HG03175 (cell line): ENCODE measurements around the gene CRY2.
A peak's percentile ranks its signal among the peaks of the same experiment; 100 is the strongest.

Experiments
- ATAC-seq: cut with Tn5 transposase; IDR thresholded peaks from one replicate; pipeline ENCODE4 v1.9.1; 2021; ENCODE audit warnings: mild to moderate bottlenecking, moderate library complexity; ENCODE audit not compliant: unreplicated experiment

CRY2 gene

GRCh38 chr11:45876401-45876800 is 29.1 kb downstream of the CRY2 start:
- no peak for ATAC-seq

DNA sequence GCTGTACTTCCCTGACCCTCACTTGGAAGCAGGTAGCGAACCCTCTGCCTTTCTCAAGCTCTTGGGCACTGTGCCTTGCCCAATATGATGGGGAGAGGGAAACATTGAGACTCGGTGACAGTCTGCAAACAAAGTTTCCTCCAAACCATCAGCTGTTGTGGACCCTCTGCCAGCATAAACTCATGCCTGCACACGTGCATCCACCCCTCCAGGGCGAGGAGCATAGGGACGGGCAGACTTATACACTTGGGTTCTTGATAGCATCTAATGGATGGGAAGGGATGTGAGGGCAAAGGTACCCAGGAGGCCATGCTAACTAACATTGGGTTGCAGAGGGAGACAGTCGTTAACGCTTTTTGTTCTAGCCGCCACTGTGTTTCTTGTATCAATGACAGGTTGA is 29.9 kb downstream of the CRY2 start:
- ATAC-seq, result no peak

DNA sequence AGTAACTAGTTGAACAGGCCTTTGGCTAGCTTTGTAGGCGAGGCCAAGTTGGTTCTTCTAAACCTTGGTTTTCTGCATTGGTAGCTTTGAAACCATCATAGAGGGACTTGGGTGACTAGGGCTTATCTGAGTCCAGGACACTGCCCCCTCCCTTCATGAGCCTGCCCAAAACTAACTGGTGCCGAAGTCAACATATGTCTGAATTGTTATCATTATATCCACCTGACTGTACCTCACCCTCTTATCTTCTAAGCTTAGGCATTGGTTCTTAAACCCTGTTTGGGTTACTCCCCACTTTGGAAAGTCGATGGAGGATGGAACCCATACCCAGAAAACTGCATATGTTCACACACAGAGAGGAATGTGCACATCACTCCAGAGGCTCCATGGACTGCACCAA is 30.6 kb downstream of the CRY2 start:
- ATAC-seq, result no peak

DNA sequence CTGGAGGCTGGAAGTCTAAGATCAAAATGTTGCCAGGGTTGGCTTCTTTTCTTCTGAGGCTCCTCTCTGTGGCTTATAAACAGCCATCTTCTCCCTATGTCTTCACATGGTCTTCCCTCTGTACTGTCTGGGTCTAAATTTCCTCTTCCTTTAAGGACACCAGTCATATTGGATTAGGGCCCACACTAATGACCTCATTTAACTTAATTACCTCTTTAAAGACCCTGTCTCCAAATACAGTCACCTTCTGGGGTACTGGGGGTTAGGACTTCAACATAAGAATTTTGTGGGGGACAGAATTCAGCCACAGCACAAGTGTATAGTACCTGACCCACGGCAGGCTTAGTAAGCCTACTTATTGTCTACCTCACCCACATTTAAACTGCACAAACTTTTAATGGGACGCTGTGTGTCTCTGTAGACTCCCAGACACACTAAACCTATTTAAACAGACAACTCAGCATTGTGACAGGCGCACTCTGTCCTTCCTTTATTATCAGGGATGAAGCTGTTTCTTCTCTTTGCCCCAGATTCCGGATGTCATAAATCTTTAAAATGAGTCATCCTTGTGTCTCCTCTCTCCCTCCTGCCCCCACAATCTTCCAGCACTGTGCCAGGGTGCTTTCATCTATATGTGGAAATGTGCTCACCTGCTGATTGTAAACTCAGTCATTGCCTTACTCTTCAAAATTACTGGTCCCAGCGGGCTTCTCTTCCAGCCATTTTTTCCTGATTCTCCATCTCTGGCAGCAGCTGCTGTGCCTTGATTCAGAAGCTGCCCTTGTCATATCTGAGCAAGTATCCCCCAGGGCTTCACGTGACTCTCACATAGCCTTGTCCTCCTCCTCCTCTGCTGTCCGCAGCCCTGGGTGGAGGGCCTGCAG is 32.8 kb downstream of the CRY2 start:
- ATAC-seq, result no peak

DNA sequence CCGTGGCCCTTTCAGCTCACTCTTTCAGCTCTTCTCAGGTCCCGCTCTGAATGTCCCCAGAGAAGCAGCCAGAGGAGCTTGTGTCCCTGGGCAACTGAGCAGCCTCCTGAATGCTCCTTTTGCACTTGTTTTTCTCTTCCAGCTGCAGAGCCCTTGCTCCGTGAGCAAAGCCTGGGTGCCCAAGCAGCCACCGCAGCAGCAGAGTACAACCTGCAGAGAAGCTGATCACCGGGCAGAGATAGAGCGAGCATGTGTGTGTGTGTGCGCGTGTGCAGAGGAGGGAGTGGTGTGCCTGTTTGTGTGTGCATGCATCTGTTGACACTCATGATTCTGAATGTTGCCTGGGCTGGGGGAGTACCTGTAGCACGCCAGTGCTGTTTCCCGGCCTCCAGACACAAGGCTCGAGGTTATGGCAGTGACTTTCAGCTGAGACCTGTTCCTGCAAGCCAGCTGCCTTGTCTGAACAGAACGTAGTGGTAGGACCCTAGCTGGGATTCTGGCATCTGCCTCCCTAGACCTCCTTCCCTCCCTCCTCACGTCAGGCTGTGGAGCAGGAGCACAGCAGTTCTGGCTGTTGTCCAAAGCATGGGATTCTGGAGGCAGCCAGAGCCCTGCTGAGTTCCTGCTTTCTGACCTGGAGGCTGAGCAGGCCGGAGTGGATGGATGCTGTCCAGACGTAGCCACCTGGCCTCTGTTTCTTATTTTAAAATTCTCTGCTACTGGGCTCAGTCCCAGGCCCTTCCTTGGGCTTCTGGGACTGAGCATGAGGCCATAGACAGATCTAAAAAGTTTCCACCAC is 33.7 kb downstream of the CRY2 start:
- ATAC-seq, result no peak

DNA sequence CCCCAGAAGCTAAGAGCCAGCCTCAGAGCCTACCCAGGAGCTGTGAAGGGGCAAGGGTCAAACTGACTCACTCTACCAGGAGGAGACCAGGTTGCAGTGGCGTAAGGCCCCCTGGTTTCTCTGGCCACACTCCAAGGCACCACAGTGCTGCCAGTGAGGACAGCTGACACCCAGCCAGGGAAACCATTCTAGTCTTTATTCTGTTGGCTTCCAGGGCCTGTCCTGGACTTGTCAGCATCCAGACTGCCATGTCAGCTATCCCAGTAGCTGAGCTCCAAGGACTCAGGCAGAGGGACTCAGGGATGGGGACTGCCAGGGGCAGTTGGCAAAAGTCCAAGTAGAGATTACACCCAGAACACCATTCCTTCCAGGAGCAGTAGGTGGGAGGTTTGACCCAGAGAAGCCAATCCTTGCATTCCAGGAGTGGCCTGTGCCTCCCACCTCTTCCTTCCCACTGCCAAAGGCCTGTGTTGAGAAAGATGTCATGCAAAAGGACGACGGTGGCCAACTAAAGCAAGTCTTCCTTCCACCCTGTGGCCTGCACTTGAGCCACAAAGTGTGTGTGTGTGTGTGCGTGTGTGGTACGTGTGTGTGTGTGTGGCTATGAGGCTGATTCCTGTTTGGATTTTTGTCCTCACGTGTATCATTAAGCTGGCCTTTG is 34.6 kb downstream of the CRY2 start:
- ATAC-seq, result no peak

DNA sequence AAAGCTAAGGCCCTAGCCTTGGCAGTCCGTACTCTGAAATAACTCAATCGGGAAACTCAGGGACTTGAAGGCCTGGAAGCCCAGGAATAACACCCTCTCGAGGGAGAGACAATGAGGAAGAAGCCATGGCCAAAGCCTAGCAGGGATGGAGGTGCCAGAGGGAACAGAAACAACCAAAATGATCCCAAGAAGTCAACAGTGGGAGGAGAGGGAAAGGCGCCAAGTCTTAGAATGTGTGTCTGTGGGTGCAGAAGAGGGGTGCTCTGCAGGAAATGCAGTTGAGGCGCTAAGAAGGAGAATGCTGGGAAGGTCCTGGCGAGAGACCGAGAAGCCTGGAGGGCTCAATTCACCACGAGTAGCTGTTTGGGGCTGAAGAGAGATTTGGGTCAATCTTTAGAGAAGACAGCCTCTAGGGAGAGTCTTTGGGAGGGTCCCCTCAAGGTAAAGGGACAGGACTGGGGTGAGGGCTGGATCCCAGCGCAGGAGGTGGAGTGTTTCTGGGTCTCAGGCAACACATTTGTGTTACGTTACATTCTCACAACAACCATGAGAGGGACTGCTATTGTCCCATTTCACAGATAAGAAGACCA is 37.4 kb downstream of the CRY2 start:
- ATAC-seq, result no peak

- ATAC-seq, result peak; percentile 70
Measured at GRCh38 chr11:45885274-45885920, 38.1 kb downstream of the CRY2 start, which contains the start of gene MAPK8IP1. TSS of gene MAPK8IP1 (plus strand) at chr11:45885651. CDS start at chr11:45885821, 170 bp downstream.

GRCh38 chr11:45885921-45886721 is 38.8 kb downstream of the CRY2 start:
- ATAC-seq, result no peak

DNA sequence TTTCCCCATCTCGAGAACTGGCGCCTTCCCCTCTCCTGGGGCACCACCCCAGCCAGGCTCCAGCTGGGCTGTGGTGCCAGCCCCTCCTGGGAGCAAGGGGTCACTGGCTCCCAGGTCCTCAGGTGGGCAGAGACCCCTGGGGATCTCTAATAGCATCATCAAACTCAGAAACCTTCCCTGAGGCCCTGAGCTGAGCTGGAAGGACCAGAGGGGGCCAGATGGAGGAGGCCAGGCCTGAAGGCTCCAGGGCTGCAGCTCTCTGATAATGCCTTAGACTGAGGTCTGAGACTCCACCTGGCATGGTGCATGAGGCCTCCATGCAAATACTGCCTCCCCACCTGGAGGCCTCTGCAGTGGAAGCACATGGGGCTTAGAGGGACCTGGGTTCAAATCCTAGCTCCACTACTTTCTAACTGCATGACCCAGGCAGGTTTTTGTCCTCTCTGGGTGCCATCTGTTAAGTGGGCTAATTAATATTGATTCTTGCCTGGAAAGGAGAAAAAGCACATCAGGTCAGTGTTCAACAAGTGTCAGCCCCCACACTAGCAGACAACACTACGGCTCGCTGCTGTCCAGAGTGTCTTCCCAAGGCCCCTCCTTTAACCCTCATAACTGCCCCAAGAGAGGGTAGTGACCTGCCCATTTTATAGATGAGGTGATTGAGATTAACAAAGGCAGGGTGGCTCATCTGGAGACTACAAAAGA is 39.7 kb downstream of the CRY2 start:
- no peak for ATAC-seq

DNA sequence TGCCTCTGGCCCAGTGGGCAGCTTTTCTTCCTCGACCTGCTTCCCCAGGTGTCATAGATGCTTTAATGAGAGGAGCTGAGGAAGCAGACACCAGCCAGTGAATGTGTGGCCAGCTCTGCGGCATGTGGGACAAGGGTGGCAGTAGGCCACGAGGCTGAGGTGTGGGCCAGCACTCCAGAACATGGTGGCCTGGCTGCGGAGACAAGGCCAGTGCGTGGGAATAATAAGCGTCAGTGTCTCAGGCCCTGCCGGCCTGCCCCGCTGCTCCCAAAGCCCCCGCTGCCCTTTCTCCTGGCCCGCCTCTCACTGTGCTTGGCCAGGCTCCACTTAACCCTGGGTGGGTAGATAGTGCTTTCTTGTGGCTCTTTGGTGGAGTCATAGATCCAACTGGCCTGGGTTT is 40.3 kb downstream of the CRY2 start:
- no peak for ATAC-seq

DNA sequence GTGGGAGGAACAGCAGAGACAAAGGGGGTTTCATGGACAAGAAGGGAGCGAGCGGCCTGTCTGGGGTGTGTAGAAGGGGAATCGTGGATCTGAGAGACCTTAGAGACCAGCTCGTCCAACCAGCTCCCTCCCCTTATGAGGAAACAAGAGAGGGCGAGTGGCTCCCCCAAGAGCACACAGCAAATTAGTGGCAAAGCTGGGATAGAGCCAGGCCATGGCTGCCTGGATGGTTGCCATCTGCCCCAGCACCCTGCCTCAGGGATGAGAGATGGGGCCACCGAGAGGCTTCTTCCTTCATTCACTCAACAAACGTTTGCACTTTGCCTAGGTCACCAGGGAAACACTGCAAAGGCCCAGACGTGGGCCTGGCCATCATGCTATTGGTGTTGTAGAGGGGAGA is 42.3 kb downstream of the CRY2 start:
- ATAC-seq, result no peak

- no peak for ATAC-seq
Measured at GRCh38 chr11:45889966-45890365, 42.7 kb downstream of the CRY2 start.

DNA sequence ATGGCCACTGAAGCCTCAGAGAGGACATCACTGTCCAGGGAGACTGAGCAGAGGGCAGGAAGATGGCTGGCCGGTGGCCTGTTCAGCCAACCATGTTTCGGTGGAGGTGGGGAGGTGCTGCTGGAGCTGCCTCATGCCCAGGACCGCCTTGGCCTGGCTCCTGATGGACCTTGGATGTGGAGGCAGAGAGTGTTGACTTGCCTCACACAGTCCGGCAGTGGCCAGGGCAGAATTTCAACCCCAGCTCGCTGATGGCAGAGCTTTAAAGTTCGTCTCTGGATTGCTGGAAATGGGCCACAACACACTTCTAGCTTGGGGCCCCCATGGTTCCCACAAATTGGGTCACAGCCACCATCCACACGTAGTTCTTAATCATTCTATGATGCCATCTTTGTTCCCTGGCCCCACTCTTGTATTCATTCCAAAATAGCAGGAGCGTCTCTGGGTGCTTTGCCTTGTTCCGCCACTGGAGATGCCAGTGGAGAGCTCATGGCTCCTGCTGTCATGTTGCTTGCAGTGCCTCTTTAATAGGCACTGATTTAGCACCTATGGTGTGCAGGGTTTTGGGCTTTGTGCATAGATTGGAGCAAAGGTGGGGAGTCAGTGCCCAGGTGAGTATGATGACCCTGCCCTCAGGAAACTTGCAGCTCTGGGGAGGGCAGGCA is 43.7 kb downstream of the CRY2 start:
- no peak for ATAC-seq

GRCh38 chr11:45892856-45893255 is 45.6 kb downstream of the CRY2 start:
- ATAC-seq, result no peak

- no peak for ATAC-seq
Measured at GRCh38 chr11:45894555-45895247, 47.4 kb downstream of the CRY2 start.

- no peak for ATAC-seq
Measured at GRCh38 chr11:45895553-45896259, 48.4 kb downstream of the CRY2 start.
